PC-9 (cell line): ENCODE measurements around the gene PIK3C2G.

Experiments used
- EZH2 ChIP-seq: fragments of 200-600 bp; sonication (generic); IDR thresholded peaks from 2 replicates; pipeline ENCODE4 v1.8.0; 2017; ENCODE audit warnings: antibody characterized with exemption, low read depth
- TF ChIP-seq, protein P1 (sequence below): fragments of 200-600 bp; sonication (generic); conservative IDR thresholded peaks from 2 replicates; pipeline ENCODE4 v1.6.1; 2017; ENCODE audit warnings: mixed run types, antibody characterized with exemption, mild to moderate bottlenecking, moderate library complexity

DNA sequence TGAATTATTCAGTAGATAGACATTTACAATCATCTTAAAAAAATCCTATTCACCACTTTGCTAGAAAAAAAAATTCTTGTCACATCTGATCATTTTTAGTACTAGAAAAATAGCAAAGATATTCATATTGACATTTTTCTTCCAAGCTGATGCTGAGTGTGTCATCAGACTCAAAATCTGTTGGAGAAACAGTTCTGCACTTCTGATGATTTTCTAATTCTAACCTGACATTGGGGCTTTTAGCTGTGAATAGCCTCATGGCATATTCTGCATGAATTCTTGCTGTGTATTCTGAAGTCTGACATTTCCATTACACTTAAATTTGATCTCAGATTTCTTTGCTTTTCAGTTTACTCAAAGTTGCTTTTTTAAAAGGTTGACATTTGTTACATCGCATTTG is 150.1 kb downstream of the PIK3C2G start:
- TF ChIP-seq, protein P1, sequence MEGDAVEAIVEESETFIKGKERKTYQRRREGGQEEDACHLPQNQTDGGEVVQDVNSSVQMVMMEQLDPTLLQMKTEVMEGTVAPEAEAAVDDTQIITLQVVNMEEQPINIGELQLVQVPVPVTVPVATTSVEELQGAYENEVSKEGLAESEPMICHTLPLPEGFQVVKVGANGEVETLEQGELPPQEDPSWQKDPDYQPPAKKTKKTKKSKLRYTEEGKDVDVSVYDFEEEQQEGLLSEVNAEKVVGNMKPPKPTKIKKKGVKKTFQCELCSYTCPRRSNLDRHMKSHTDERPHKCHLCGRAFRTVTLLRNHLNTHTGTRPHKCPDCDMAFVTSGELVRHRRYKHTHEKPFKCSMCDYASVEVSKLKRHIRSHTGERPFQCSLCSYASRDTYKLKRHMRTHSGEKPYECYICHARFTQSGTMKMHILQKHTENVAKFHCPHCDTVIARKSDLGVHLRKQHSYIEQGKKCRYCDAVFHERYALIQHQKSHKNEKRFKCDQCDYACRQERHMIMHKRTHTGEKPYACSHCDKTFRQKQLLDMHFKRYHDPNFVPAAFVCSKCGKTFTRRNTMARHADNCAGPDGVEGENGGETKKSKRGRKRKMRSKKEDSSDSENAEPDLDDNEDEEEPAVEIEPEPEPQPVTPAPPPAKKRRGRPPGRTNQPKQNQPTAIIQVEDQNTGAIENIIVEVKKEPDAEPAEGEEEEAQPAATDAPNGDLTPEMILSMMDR: no peak
- TF ChIP-seq EZH2: no peak
